SK-N-SH treated with all-trans-retinoic acid at 6 μM for 48 hours (cell line): ENCODE results near the gene NTN1.

Experiments used
- ZFP30 ChIP-seq: fragments of 450-650 bp; formaldehyde crosslinking; IDR thresholded peaks from 2 replicates; pipeline ENCODE4 v1.5.0; 2022; ENCODE audit warnings: mild to moderate bottlenecking, moderate library complexity
- ZNF70 ChIP-seq: fragments of 450-650 bp; formaldehyde crosslinking; IDR thresholded peaks from 2 replicates; pipeline ENCODE4 v1.5.0; 2020; ENCODE audit warnings: mild to moderate bottlenecking, moderate library complexity
- TF ChIP-seq, protein P1 (sequence below): fragments of 250-450 bp; sonication (Bioruptor Pico); IDR thresholded peaks from 2 replicates; pipeline ENCODE4 v1.8.0; 2020; ENCODE audit warnings: mild to moderate bottlenecking, moderate library complexity, borderline replicate concordance

DNA sequence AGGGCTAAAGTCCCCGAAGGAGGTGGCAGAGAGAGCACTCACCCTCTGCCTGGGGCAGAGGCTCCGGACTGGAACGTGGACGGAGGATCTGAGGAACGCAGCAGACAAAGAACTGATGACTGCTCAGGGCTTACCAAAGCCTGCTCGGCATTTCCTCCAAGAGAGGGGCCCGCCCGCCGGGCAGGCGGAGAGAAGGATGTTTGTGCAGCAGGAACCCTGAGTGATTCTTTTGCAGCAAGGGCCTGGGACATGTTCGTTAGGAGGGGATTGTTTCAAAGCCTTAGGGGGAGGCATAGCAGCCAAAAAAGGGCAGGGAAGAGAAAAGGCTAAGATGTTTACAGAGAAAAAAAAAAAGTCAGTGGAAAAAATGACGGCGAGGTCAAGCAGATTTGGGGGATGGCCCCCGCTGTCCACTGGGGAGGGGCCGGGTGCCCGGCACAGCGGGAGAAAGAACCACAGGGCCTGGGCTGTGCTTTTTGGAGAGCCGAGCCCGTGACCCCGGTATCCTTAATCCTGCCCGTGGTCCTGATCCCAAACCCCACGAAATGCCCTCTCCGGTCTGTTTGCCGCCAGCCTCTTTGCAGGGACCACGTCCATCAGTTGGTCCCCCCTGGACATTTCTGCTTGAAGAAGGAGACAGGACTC is 129.3 kb downstream of the NTN1 start:
- TF ChIP-seq, protein P1, sequence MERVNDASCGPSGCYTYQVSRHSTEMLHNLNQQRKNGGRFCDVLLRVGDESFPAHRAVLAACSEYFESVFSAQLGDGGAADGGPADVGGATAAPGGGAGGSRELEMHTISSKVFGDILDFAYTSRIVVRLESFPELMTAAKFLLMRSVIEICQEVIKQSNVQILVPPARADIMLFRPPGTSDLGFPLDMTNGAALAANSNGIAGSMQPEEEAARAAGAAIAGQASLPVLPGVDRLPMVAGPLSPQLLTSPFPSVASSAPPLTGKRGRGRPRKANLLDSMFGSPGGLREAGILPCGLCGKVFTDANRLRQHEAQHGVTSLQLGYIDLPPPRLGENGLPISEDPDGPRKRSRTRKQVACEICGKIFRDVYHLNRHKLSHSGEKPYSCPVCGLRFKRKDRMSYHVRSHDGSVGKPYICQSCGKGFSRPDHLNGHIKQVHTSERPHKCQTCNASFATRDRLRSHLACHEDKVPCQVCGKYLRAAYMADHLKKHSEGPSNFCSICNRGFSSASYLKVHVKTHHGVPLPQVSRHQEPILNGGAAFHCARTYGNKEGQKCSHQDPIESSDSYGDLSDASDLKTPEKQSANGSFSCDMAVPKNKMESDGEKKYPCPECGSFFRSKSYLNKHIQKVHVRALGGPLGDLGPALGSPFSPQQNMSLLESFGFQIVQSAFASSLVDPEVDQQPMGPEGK: no peak
- TF ChIP-seq ZNF70 (CRISPR knock-in tag) (no peak), ZFP30 (CRISPR knock-in tag) (no peak)
